SU-DHL-6 (cell line): Measurements from ENCODE around the gene IFNA2.

Experiments used
- EZH2phosphoT487 ChIP-seq: fragments of 200-600 bp; sonication (generic), shearing (Covaris generic); conservative IDR thresholded peaks from 2 replicates; pipeline ENCODE4 v1.6.1; 2018; ENCODE audit warnings: mild to moderate bottlenecking, antibody characterized with exemption, low read length, moderate library complexity, mixed read lengths
- TF ChIP-seq, protein P1 (sequence below): fragments of 200-600 bp; sonication (generic); IDR thresholded peaks from one replicate; pipeline ENCODE4 v1.5.1; 2017; ENCODE audit warnings: antibody characterized with exemption, mild to moderate bottlenecking, low read length, moderate library complexity; ENCODE audit not compliant: insufficient read depth, poor library complexity, severe bottlenecking

GRCh38 chr9:21414220-21414940, 29.2 kb upstream of the IFNA2 start:
- TF ChIP-seq, protein P1, sequence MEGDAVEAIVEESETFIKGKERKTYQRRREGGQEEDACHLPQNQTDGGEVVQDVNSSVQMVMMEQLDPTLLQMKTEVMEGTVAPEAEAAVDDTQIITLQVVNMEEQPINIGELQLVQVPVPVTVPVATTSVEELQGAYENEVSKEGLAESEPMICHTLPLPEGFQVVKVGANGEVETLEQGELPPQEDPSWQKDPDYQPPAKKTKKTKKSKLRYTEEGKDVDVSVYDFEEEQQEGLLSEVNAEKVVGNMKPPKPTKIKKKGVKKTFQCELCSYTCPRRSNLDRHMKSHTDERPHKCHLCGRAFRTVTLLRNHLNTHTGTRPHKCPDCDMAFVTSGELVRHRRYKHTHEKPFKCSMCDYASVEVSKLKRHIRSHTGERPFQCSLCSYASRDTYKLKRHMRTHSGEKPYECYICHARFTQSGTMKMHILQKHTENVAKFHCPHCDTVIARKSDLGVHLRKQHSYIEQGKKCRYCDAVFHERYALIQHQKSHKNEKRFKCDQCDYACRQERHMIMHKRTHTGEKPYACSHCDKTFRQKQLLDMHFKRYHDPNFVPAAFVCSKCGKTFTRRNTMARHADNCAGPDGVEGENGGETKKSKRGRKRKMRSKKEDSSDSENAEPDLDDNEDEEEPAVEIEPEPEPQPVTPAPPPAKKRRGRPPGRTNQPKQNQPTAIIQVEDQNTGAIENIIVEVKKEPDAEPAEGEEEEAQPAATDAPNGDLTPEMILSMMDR, result no peak
- no peak for TF ChIP-seq EZH2phosphoT487
